Sigmoid colon (tissue), 4 donors: Measurements from ENCODE around the gene SMIM34.

ENCODE experiments used
- EP300 ChIP-seq, 4 donors: sonication (generic); formaldehyde crosslinking; IDR thresholded peaks; one replicate each; pipeline ENCODE4 v1.6.1; 2017; ENCODE audit warnings: antibody characterized with exemption in 4 of 4
- POLR2A ChIP-seq, 2 donors: fragments of 450-650 bp; IDR thresholded peaks; one replicate each; pipeline ENCODE4 v1.6.1; 2016; ENCODE audit warnings: antibody characterized with exemption in 2 of 2, mild to moderate bottlenecking in 2 of 2, moderate library complexity in 2 of 2
- TF ChIP-seq, protein P1 (sequence below), 4 experiments: fragments of 450-650 bp in 3 of 4; fragments of 200-600 bp in 1 of 4; IDR thresholded peaks; one replicate each; pipeline ENCODE4 v1.5.1; 2016 to 2019; ENCODE audit warnings: antibody characterized with exemption in 4 of 4, mild to moderate bottlenecking in 3 of 4, moderate library complexity in 2 of 4

- TF ChIP-seq, protein P1, sequence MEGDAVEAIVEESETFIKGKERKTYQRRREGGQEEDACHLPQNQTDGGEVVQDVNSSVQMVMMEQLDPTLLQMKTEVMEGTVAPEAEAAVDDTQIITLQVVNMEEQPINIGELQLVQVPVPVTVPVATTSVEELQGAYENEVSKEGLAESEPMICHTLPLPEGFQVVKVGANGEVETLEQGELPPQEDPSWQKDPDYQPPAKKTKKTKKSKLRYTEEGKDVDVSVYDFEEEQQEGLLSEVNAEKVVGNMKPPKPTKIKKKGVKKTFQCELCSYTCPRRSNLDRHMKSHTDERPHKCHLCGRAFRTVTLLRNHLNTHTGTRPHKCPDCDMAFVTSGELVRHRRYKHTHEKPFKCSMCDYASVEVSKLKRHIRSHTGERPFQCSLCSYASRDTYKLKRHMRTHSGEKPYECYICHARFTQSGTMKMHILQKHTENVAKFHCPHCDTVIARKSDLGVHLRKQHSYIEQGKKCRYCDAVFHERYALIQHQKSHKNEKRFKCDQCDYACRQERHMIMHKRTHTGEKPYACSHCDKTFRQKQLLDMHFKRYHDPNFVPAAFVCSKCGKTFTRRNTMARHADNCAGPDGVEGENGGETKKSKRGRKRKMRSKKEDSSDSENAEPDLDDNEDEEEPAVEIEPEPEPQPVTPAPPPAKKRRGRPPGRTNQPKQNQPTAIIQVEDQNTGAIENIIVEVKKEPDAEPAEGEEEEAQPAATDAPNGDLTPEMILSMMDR (IDR thresholded peaks at IDR 0.05) = no peak
- TF ChIP-seq EP300 (IDR thresholded peaks at IDR 0.05) = no peak
- no peak for TF ChIP-seq POLR2A (IDR thresholded peaks at IDR 0.05)
Observed at GRCh38 chr21:34369741-34370140, 54.0 kb downstream of the SMIM34 start.
